ENCODE measurements around the gene TIPRL.

- TF ChIP-seq CTCF (conservative IDR thresholded peaks at IDR 0.05; ENCODE audit: low read length) (no peak), EZH2phosphoT487 (IDR thresholded peaks at IDR 0.05; ENCODE audit: borderline replicate concordance, low read depth, low read length) (no peak)
Observed at GRCh38 chr1:168199056-168199455, 20.3 kb downstream of the TIPRL start.

Data from OCI-LY7 (cell line).